Subcutaneous adipose tissue (tissue), 4 donors: Measurements from ENCODE around the gene KIF25. TPM values are rescaled to one million over a fixed set of nuclear protein-coding genes. Genes with fewer than 3 reads are reported as not detected.

Experiments
- CTCF ChIP-seq: fragments of 450-650 bp; IDR thresholded peaks from one replicate; pipeline ENCODE4 v1.5.1; 2016; ENCODE audit warnings: low read depth, mild to moderate bottlenecking, control low read depth, antibody characterized with exemption, moderate library complexity
- total RNA-seq, 4 donors: library from RNA; depleted of rRNA; stranded (reverse); fragments of >200 nt; gene quantifications; one replicate each; pipeline ENCODE4 v1.1.0, GENCODE V29; 2016

KIF25 gene
- total RNA-seq, 4 donors from 2014 or later, result 0.65 to 0.94 TPM; not detected in 2

GRCh38 chr6:168050225-168050880 lies 52.9 kb downstream of the KIF25 start:
- TF ChIP-seq CTCF, result no peak

GRCh38 chr6:168050881-168051586 lies 53.6 kb downstream of the KIF25 start:
- TF ChIP-seq CTCF, result no peak

GRCh38 chr6:168051648-168052047 lies 54.2 kb downstream of the KIF25 start:
- TF ChIP-seq CTCF, result no peak

GRCh38 chr6:168052291-168052891 lies 54.9 kb downstream of the KIF25 start:
- TF ChIP-seq CTCF, result no peak

GRCh38 chr6:168053086-168053956 lies 55.9 kb downstream of the KIF25 start:
- no peak for TF ChIP-seq CTCF

- no peak for TF ChIP-seq CTCF
Measured at GRCh38 chr6:168053957-168054471, 56.5 kb downstream of the KIF25 start.
